Nucleus accumbens (tissue), 56 donors: ENCODE measurements around the gene EPHA1.
"Not testable (repeated sequence)": the region's sequence is repeated elsewhere in the genome, so short reads cannot be mapped to it uniquely, and the experiment has no call there.

Experiments
- DNase-seq, 56 donors: peaks; one replicate each; lab custom pipeline; 2025; lab: John Stamatoyannopoulos, UW

Gene EPHA1

GRCh38 chr7:143433759-143434158 lies 25.1 kb upstream of the EPHA1 start:
- DNase-seq, result no peak

- no peak for DNase-seq
Observed at GRCh38 chr7:143431109-143431508, 22.5 kb upstream of the EPHA1 start.

GRCh38 chr7:143429770-143430698 lies 21.4 kb upstream of the EPHA1 start:
- no peak for DNase-seq

DNA sequence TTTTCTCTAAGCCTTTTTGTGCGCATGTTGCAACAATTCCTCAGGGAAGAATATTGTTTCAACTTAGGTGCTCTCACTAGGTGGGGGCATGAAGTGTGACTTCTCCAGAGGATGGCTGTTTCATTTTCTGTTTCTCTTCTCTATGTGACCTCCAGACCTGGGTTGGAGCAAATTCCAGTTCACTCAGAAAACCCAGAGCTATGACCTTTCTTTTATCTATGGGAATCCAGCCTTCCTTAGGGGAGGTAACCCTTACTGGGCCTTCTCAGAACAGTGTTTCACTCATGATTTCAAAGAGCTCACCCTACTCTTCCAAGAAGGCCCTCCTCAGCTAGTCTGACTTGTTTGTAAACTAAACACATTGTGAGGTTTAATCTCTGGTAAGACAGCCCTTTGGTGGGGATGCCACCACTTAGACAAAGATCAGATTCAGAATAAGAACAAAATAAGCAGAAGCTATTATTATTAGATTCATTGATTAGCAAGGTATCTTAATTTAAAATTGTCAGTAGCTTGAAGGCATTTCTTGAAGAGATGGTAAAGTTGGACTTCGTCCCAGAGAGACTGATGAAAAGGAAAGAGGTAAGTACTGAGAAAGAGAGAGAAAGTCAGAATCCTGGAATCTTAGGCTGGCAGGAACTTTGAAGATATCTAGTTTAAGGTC lies 18.0 kb upstream of the EPHA1 start:
- no peak for DNase-seq

GRCh38 chr7:143424476-143424875 lies 15.8 kb upstream of the EPHA1 start:
- DNase-seq, result not testable (repeated sequence)

- DNase-seq, result no peak
Observed at GRCh38 chr7:143422033-143422432, 13.4 kb upstream of the EPHA1 start.

DNA sequence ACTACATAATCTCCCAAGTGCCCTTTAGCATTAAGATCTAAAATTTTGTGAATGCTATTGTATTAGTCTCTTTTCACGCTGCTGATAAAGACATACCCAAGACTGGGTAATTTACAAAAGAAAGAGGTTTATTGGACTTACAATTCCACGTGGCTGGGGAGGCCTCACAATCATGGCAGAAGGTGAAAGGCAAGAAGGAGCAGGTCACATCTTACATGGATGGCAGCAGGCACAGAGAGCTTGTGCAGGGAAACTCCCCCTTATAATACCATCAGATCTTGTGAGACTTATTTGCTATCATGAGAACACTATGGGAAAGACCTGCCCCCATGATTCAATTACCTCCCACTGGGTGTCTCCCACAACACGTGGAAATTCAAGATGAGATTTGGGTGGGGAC lies 12.0 kb upstream of the EPHA1 start:
- not testable (repeated sequence) for DNase-seq

DNA sequence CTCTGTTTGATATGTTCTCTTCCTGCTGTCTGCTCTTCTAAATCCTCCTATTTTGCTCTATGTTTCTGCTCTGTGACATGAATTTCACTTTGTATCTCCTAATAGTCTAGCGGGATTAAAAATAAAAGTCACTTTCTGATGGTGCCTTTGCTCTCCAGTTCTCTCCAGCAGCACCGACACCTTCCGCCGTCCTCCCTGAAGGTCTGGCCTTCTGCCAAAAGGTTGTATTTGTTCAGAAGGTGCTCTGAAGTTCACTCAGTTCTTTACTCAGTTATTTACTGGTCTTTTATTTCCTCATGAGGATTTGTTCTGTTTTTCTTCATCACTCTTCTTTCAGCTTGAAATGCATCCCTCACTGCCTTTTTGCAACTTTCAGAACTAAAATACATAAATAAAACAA lies 11.2 kb upstream of the EPHA1 start:
- no peak for DNase-seq

- DNase-seq, result no peak
Observed at GRCh38 chr7:143418681-143419458, 10.2 kb upstream of the EPHA1 start.

DNA sequence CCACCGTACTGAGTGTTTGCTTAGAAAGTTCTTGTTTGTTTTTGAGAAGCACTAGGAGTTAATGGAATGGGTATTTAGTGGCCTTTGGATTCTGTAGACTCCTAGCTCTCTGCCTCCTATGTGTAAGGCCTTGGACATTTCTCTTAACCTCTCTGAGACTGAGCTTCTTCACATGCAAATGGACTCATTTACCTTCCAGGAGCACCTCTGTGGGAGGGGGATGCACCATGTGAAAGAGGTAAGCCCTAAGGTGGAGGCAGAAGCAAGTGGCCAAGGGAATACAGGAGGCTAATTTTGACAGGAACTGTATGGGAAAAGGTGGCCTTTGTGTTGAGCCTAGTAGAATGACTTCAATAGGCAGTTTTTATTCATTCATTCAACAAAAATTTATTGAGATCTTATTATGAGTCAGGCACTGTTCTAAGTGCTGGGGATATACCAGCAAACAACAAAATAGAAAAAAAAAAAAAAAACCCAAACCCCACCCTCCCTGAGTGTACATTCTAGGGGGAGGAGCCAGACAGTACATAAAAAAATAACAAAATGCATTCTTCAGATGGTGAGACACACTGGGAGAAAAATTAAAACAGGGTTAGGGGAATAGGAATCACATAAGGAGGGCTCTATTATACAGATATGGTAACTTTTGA lies 9.2 kb upstream of the EPHA1 start:
- DNase-seq, result no peak

DNA sequence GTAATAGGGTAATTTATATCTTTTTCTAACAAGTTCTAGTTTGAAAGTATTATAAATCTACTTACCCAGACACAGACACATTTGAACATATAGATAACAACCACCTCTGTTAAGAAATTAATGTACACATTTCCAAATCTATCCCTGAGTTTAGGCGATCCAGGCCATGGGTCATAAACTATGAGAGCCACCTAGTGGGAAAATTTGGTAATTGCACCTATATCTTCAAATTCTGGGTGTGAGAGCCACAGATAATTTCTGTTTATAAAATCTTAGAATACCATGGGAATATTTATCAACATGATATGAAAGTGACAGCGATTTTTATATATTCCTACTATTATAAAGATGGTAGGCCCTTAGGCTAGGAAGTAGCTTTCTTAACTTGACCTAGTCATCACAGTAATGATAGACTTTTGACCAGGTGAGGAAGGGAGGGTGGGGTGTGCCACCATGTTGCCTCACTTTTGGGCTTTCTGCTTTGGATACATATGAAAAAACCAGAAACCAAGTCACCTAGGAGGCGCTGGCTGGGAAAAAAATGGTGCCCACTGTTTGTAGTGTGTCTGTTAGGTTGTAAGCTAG lies 8.0 kb upstream of the EPHA1 start:
- no peak for DNase-seq

DNA sequence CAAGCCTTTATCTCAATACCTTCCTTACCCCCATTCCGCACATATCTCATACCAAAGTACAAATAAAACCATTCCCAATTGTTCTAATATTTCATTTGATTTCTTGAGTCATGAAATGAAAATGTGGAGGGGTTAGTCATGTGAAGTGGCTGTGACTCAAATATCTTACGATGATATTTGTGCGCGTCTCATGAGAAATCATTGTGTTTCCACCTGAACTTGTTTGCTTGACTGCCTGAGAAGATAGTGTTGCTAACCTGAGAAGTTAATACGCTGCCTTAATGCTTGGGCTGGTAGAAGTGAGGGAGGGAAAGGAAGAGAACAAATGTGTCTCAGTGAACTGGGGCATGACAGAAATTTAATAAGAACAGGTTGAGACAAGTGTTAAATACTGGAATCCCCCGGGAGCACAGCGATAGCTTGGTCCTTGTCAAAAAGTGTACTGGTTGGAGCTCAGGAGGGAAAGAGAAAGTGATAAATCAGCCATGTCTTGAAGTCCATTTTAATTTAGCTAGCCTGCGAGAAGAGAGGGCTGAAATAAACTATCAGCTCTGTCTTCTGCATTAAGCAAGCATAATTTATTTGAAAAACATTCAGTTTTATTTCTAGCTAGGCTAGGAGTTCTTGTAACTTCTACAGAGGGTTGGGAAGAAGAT lies 7.2 kb upstream of the EPHA1 start:
- DNase-seq, result no peak

DNA sequence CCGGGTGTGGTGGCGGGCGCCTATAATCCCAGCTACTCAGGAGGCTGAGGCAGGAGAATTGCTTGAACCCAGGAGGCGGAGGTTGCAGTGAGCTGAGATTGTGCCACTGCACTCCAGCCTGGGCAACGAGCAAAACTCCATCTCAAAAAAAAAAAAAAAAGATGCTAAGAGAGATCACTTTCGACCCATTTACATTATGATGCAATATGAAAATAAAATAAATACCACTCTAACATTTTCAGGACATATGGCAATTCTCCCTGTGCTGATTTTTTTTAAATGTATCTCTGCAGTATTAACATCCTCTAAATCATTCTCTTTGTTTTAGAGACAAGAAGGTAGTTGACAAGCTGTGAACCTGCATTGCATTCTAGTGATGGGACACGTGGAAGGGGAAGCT lies 6.6 kb upstream of the EPHA1 start:
- not testable (repeated sequence) for DNase-seq

GRCh38 chr7:143413123-143413522 lies 4.5 kb upstream of the EPHA1 start:
- DNase-seq, result no peak

GRCh38 chr7:143411976-143412708 lies 3.5 kb upstream of the EPHA1 start:
- no peak for DNase-seq

DNA sequence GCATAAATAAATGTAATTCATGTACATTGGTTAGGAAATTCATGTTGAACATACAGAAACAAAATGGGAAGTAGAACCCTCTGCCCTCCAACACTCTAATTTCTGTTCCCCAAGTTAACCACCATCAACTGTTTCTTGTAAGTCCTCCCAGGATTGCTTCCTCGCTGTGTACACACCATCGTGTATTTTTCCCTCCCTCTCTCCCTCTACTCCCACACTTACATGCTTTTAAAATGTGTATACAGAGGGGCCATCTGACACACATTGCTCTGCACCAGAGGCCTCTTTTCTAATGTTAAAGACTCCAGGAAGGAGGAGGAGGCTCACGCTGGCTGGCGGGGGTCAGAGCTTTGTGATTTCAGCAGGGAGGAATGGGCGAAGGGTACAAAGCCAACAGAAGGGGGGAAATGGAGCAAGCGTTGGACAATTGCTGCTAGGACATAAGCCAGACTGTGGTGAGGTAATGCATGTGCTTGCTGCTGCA lies 1.9 kb upstream of the EPHA1 start:
- no peak for DNase-seq

DNA sequence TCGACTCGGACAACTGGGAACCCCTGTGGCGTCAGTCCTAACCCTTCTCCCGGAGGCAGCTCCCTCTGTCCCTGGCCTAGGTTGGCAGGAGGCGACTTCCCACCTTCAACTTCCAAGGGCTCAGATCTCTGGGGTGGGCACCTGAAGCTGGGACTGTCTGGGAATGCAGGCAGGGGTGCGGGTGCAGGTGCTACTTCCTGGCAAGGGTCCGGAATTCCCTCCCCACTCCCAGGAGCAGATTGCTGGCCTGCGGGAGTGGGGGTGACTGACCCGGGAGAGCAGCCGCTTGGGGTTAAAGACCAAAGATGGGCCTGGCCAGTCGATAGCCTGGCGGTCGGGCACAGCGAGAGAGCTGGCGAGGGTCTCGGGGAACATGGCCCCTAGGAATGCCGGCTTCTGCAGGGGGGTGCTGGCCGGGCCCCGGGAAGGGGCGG lies 387 bp downstream of the EPHA1 start:
- no peak for DNase-seq

DNA sequence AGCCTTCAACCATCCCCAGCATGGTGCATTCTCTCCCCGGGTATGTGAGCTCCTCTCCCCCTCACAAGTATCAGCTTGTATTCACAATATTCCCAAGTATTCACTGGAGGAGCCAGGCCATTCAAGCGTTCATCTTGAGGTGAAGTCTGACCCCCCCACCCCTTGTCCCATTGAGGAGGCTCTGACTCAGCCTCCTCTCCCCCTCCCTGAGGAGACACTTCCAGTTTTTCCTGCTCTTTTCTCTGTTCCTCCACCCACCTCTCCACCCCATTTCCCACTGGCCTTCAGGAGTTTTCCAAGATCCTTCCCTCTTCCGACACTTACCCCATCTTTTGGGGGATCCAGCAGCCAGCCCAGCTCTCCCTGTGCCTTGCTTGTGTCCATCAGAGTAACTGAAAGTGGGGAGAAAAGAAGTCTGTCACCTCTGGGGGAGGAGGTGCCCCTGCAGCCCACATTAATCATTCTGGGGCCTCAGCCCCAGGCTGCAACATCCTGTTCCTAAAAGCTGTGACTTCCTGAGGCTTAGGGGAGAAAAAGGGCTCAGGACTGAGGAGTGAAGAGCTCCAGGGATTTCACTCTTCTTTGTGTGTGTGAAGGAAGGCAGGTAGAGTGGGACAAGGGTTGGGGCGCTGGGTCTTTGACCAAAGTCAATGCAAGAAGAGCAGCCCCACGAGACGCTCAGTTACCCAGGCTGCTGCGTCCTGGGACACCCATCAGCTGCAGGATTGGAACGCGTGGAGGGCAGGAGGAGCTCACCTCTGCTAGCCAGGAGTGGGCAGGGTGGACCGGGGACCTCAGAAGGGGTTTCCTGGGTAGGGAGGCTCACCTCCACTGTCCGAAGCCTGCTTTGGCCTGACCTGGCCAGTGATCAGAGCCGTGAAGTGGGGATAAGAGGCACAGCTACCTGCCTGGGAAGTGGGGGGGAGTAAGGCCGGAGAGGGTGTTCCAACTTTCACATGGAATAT lies 1.1 kb downstream of the EPHA1 start:
- DNase-seq, result no peak
